ENCODE measurements around the gene OR8S1.
"Not testable (repeated sequence)": the region's sequence is repeated elsewhere in the genome, so short reads cannot be mapped to it uniquely, and the experiment has no call there.

DNA sequence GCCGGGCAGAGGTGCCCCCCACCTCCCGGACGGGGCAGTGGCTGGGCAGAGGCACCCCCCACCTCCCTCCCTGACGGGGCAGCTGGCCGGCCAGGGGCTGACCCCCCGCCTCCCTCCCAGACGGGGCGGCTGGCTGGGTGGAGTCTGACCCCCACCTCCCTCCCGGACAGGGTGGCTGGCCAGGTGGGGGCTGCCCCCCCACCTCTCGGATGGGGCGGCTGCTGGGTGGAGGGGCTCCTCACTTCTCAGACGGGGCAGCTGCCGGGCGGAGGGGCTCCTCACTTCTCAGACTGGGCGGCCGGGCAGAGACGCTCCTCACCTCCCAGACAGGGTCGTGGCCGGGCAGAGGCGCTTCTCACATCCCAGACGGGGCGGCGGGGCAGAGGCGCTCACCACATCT is 5.1 kb upstream of the OR8S1 start:
- TF ChIP-seq CHD1 (IDR thresholded peaks at IDR 0.05; ENCODE audit: low read depth, low read length); POLR2A (IDR thresholded peaks at IDR 0.05; ENCODE audit: low read depth, low read length); POLR2AphosphoS5 (IDR thresholded peaks at IDR 0.05; ENCODE audit: low read length); HDAC6 (IDR thresholded peaks at IDR 0.05; ENCODE audit: unreplicated experiment); CHD4 (IDR thresholded peaks at IDR 0.05); CBX3 (IDR thresholded peaks at IDR 0.05; ENCODE audit: borderline replicate concordance, low read depth): not testable (repeated sequence)
- TF ChIP-seq, protein P1, sequence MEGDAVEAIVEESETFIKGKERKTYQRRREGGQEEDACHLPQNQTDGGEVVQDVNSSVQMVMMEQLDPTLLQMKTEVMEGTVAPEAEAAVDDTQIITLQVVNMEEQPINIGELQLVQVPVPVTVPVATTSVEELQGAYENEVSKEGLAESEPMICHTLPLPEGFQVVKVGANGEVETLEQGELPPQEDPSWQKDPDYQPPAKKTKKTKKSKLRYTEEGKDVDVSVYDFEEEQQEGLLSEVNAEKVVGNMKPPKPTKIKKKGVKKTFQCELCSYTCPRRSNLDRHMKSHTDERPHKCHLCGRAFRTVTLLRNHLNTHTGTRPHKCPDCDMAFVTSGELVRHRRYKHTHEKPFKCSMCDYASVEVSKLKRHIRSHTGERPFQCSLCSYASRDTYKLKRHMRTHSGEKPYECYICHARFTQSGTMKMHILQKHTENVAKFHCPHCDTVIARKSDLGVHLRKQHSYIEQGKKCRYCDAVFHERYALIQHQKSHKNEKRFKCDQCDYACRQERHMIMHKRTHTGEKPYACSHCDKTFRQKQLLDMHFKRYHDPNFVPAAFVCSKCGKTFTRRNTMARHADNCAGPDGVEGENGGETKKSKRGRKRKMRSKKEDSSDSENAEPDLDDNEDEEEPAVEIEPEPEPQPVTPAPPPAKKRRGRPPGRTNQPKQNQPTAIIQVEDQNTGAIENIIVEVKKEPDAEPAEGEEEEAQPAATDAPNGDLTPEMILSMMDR (IDR thresholded peaks at IDR 0.05 in 2 of 3, conservative IDR thresholded peaks at IDR 0.05 in 1 of 3; ENCODE audit: control insufficient read depth in 2 of 3, extremely low read depth in 1 of 3, insufficient read depth in 1 of 3, low read depth in 3 of 3, low read length in 3 of 3), result not testable (repeated sequence)
